Measurements from ENCODE around the gene ADCK1.

DNA sequence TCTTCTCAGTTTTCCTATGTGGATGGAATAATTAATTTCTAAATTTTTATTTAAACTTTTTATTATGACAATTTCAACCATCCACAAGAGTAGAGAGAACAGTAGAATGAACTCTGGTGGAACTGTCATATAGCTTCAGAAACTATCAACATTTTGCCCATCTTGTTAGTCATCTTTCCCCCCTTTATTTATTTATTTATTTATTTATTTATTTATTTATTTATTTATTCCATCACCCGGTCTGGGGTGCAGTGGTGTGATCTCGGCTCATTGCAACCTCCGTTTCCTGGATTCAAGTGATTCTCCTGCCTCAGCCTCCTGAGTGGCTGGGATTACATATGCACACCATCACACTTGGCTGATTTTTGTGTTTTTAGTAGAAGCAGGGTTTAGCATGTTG lies 23.5 kb downstream of the ADCK1 start:
- TF ChIP-seq EP300 (IDR thresholded peaks at IDR 0.05) = no peak
- no peak for TF ChIP-seq POLR2AphosphoS5 (IDR thresholded peaks at IDR 0.05)
- no peak for TF ChIP-seq POLR2A (IDR thresholded peaks at IDR 0.05)
- TF ChIP-seq, protein P1, sequence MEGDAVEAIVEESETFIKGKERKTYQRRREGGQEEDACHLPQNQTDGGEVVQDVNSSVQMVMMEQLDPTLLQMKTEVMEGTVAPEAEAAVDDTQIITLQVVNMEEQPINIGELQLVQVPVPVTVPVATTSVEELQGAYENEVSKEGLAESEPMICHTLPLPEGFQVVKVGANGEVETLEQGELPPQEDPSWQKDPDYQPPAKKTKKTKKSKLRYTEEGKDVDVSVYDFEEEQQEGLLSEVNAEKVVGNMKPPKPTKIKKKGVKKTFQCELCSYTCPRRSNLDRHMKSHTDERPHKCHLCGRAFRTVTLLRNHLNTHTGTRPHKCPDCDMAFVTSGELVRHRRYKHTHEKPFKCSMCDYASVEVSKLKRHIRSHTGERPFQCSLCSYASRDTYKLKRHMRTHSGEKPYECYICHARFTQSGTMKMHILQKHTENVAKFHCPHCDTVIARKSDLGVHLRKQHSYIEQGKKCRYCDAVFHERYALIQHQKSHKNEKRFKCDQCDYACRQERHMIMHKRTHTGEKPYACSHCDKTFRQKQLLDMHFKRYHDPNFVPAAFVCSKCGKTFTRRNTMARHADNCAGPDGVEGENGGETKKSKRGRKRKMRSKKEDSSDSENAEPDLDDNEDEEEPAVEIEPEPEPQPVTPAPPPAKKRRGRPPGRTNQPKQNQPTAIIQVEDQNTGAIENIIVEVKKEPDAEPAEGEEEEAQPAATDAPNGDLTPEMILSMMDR (IDR thresholded peaks at IDR 0.05) = no peak
